ENCODE measurements around the gene BTBD7.
"Not testable (repeated sequence)": the region's sequence is repeated elsewhere in the genome, so short reads cannot be mapped to it uniquely, and the experiment has no call there.

The BTBD7 gene

GRCh38 chr14:93332853-93333630, at the start of gene BTBD7:
Gene BTBD7 (minus strand): TSS chr14:93333036. CDS start chr14:93296051, 36,985 bp downstream.
- H3K9me3 Mint-ChIP-seq = no peaks in the 10 kb centered on the region
- H3K27me3 Mint-ChIP-seq = no peaks in the 10 kb centered on the region
- no peaks in the 10 kb centered on the region for H3K36me3 Mint-ChIP-seq
- peak; percentile 90 for ATAC-seq (ENCODE audit: low read depth)
- H3K4me3 Mint-ChIP-seq = peak within 1 kb of the TSS; percentile 92
- H3K27ac Mint-ChIP-seq = peak within 1 kb of the TSS; percentile 95
- DNase-seq (ENCODE audit: low spot score in 2 of 2) = peak; percentile 83 to 91
- peaks cover 36% of the 10 kb centered on the region for H3K4me1 Mint-ChIP-seq

- Mint-ChIP-seq H3K4me1 (peaks cover 15% of the 10 kb centered on the region), H3K27ac (no peak overlapping the region), H3K36me3 (no peaks in the 10 kb centered on the region), H3K4me3 (no peak overlapping the region), H3K9me3 (no peaks in the 10 kb centered on the region), H3K27me3 (no peaks in the 10 kb centered on the region)
- DNase-seq (ENCODE audit: low spot score in 2 of 2) = no peak
- ATAC-seq (ENCODE audit: low read depth) = no peak
These were observed 48.8 kb upstream of the BTBD7 start for GRCh38 chr14:93381644-93382043.

- H3K4me1 Mint-ChIP-seq = peaks cover 25% of the 10 kb centered on the region
- no peak for ATAC-seq (ENCODE audit: low read depth)
- H3K36me3 Mint-ChIP-seq = no peaks in the 10 kb centered on the region
- no peak overlapping the region for H3K4me3 Mint-ChIP-seq
- no peak overlapping the region for H3K27ac Mint-ChIP-seq
- no peak for DNase-seq (ENCODE audit: low spot score in 2 of 2)
- H3K27me3 Mint-ChIP-seq = no peaks in the 10 kb centered on the region
- H3K9me3 Mint-ChIP-seq = peaks cover under 1% of the 10 kb centered on the region
These were observed 47.0 kb upstream of the BTBD7 start for GRCh38 chr14:93379831-93380230.

- H3K27me3 Mint-ChIP-seq = no peaks in the 10 kb centered on the region
- H3K4me1 Mint-ChIP-seq = peaks cover 30% of the 10 kb centered on the region
- H3K4me3 Mint-ChIP-seq = no peak overlapping the region
- peaks cover 10% of the 10 kb centered on the region for H3K36me3 Mint-ChIP-seq
- DNase-seq (ENCODE audit: low spot score in 2 of 2) (peak; percentile 52 to 72), ATAC-seq (ENCODE audit: low read depth) (peak; percentile 99)
- H3K27ac Mint-ChIP-seq = peak overlapping the region; percentile 97
- H3K9me3 Mint-ChIP-seq = peaks cover 15% of the 10 kb centered on the region
These were observed 42.9 kb upstream of the BTBD7 start for GRCh38 chr14:93375673-93376156.

GRCh38 chr14:93369713-93370266, 37.0 kb upstream of the BTBD7 start:
- Mint-ChIP-seq H3K36me3 (peaks cover 14% of the 10 kb centered on the region), H3K4me3 (peak overlapping the region; percentile 40), H3K27ac (peak overlapping the region; percentile 88), H3K4me1 (peaks cover 35% of the 10 kb centered on the region), H3K27me3 (no peaks in the 10 kb centered on the region), H3K9me3 (peaks cover 17% of the 10 kb centered on the region)
- DNase-seq (ENCODE audit: low spot score in 2 of 2) (peak in 1 of 2 donors; percentile 47), ATAC-seq (ENCODE audit: low read depth) (peak; percentile 96)

- H3K27me3 Mint-ChIP-seq = no peaks in the 10 kb centered on the region
- DNase-seq (ENCODE audit: low spot score in 2 of 2) = no peak
- peak overlapping the region; percentile 88 for H3K27ac Mint-ChIP-seq
- H3K9me3 Mint-ChIP-seq = peaks cover 16% of the 10 kb centered on the region
- H3K4me1 Mint-ChIP-seq = peaks cover 31% of the 10 kb centered on the region
- peak overlapping the region; percentile 19 for H3K4me3 Mint-ChIP-seq
- peaks cover 14% of the 10 kb centered on the region for H3K36me3 Mint-ChIP-seq
- ATAC-seq (ENCODE audit: low read depth) = no peak
These were observed 36.3 kb upstream of the BTBD7 start for GRCh38 chr14:93368996-93369712.

- not testable (repeated sequence) for H3K27ac Mint-ChIP-seq; ATAC-seq (ENCODE audit: low read depth); H3K27me3 Mint-ChIP-seq; DNase-seq (ENCODE audit: low spot score in 2 of 2); H3K9me3 Mint-ChIP-seq; H3K36me3 Mint-ChIP-seq; H3K4me3 Mint-ChIP-seq; H3K4me1 Mint-ChIP-seq
These were observed 22.0 kb upstream of the BTBD7 start for GRCh38 chr14:93354873-93355272.

- peaks cover 6% of the 10 kb centered on the region for H3K36me3 Mint-ChIP-seq
- DNase-seq (ENCODE audit: low spot score in 2 of 2) (no peak), ATAC-seq (ENCODE audit: low read depth) (no peak)
- peaks cover 4% of the 10 kb centered on the region for H3K4me1 Mint-ChIP-seq
- H3K9me3 Mint-ChIP-seq = peaks cover 7% of the 10 kb centered on the region
- H3K27ac Mint-ChIP-seq = no peak overlapping the region
- no peaks in the 10 kb centered on the region for H3K27me3 Mint-ChIP-seq
- H3K4me3 Mint-ChIP-seq = no peak overlapping the region
These were observed 15.5 kb upstream of the BTBD7 start for GRCh38 chr14:93348292-93348691.

GRCh38 chr14:93347850-93348249, 15.0 kb upstream of the BTBD7 start:
- H3K27ac Mint-ChIP-seq = no peak overlapping the region
- no peak overlapping the region for H3K4me3 Mint-ChIP-seq
- H3K4me1 Mint-ChIP-seq = peaks cover 4% of the 10 kb centered on the region
- peaks cover 9% of the 10 kb centered on the region for H3K36me3 Mint-ChIP-seq
- ATAC-seq (ENCODE audit: low read depth) (no peak), DNase-seq (ENCODE audit: low spot score in 2 of 2) (no peak)
- H3K9me3 Mint-ChIP-seq = peaks cover 10% of the 10 kb centered on the region
- H3K27me3 Mint-ChIP-seq = no peaks in the 10 kb centered on the region

GRCh38 chr14:93346926-93347721, 14.3 kb upstream of the BTBD7 start, which contains the start of gene COX8C:
Gene COX8C (plus strand): TSS chr14:93347182. CDS start chr14:93347269, 87 bp downstream.
- ATAC-seq (ENCODE audit: low read depth) (no peak), DNase-seq (ENCODE audit: low spot score in 2 of 2) (no peak)
- Mint-ChIP-seq H3K9me3 (peaks cover 13% of the 10 kb centered on the region), H3K27me3 (no peaks in the 10 kb centered on the region), H3K4me1 (peaks cover 4% of the 10 kb centered on the region), H3K27ac (no peak within 1 kb of the TSS), H3K36me3 (peaks cover 12% of the 10 kb centered on the region), H3K4me3 (no peak within 1 kb of the TSS)

GRCh38 chr14:93343797-93344196, 11.0 kb upstream of the BTBD7 start:
- H3K4me1 Mint-ChIP-seq = peaks cover 4% of the 10 kb centered on the region
- H3K36me3 Mint-ChIP-seq = peaks cover 17% of the 10 kb centered on the region
- no peak overlapping the region for H3K4me3 Mint-ChIP-seq
- peaks cover 17% of the 10 kb centered on the region for H3K9me3 Mint-ChIP-seq
- H3K27me3 Mint-ChIP-seq = no peaks in the 10 kb centered on the region
- no peak for DNase-seq (ENCODE audit: low spot score in 2 of 2)
- H3K27ac Mint-ChIP-seq = no peak overlapping the region
- no peak for ATAC-seq (ENCODE audit: low read depth)

GRCh38 chr14:93343266-93343665, 10.4 kb upstream of the BTBD7 start:
- ATAC-seq (ENCODE audit: low read depth) = no peak
- Mint-ChIP-seq H3K4me1 (peaks cover 4% of the 10 kb centered on the region), H3K36me3 (peaks cover 17% of the 10 kb centered on the region), H3K27me3 (no peaks in the 10 kb centered on the region), H3K9me3 (peaks cover 17% of the 10 kb centered on the region), H3K27ac (no peak overlapping the region), H3K4me3 (no peak overlapping the region)
- no peak for DNase-seq (ENCODE audit: low spot score in 2 of 2)

GRCh38 chr14:93337884-93338283, 5.0 kb upstream of the BTBD7 start:
- H3K36me3 Mint-ChIP-seq = peaks cover 9% of the 10 kb centered on the region
- no peak for ATAC-seq (ENCODE audit: low read depth)
- H3K4me3 Mint-ChIP-seq = no peak overlapping the region
- H3K27ac Mint-ChIP-seq = no peak overlapping the region
- peaks cover 7% of the 10 kb centered on the region for H3K9me3 Mint-ChIP-seq
- DNase-seq (ENCODE audit: low spot score in 2 of 2) = no peak
- H3K27me3 Mint-ChIP-seq = no peaks in the 10 kb centered on the region
- H3K4me1 Mint-ChIP-seq = peaks cover 7% of the 10 kb centered on the region

All from memory B cell (primary cell).